Panc1 (cell line): ENCODE measurements around the gene MACROD2. TPM values are rescaled to one million over a fixed set of nuclear protein-coding genes. Genes with fewer than 3 reads are reported as not detected.

ENCODE experiments used
- ATAC-seq: fragments of 200-7000 bp; cut with Tn5 transposase; 2 replicates; pipeline ENCODE4 v1.9.1; 2020; ENCODE audit warnings: mild to moderate bottlenecking, moderate library complexity
- BruUV-seq: library from RNA; stranded (reverse); fragments of 400-500 nt; replicated peaks from 2 replicates; lab custom pipeline; 2021; lab: Mats Ljungman, UMichigan
- CTCF ChIA-PET: fragments of 300-600 bp; sonication (Branson Sonifier 250); formaldehyde crosslinking; loops from one replicate; lab custom pipeline; 2022; ENCODE audit warnings: antibody characterized with exemption; lab: Charles Lee
- POLR2A ChIA-PET: fragments of 300-600 bp; sonication (Branson Sonifier 250); formaldehyde crosslinking; loops from one replicate; lab custom pipeline; 2022; ENCODE audit warnings: antibody characterized with exemption; lab: Charles Lee
- DNase-seq: peaks from one replicate; pipeline ENCODE4 v3.0.0-alpha.2; 2010; ENCODE audit warnings: low read depth, low spot score
- H3K27ac ChIP-seq: 2 replicates; pipeline ENCODE4 v1.5.1; 2011; ENCODE audit warnings: mild to moderate bottlenecking, low read length, inconsistent platforms
- H3K27me3 ChIP-seq: fragments of 200-500 bp; sonication (Bioruptor generic); 2 replicates; pipeline ENCODE4 v1.6.0; 2014; ENCODE audit warnings: low read length, inconsistent platforms; ENCODE audit not compliant: control insufficient read depth, insufficient read depth
- H3K36me3 ChIP-seq: fragments of 200-500 bp; sonication (Bioruptor generic); 2 replicates; pipeline ENCODE4 v1.5.1; 2014; ENCODE audit warnings: inconsistent platforms, mild to moderate bottlenecking, low read length, moderate library complexity; ENCODE audit not compliant: control insufficient read depth, insufficient read depth
- H3K4me1 ChIP-seq: 2 replicates; pipeline ENCODE4 v1.5.1; 2011; ENCODE audit warnings: inconsistent platforms, mild to moderate bottlenecking, low read length, moderate library complexity; ENCODE audit not compliant: control insufficient read depth, insufficient read depth
- H3K4me3 ChIP-seq, 2 experiments: 2 replicates each; pipeline ENCODE4 v1.5.1; 2011 to 2012; ENCODE audit warnings: low read depth in 2 of 2, low read length in 2 of 2, mild to moderate bottlenecking in 2 of 2, inconsistent platforms in 1 of 2, moderate library complexity in 1 of 2
- H3K9me3 ChIP-seq: fragments of 200-500 bp; sonication (Bioruptor generic); 2 replicates; pipeline ENCODE4 v1.5.1; 2014; ENCODE audit warnings: low read depth, mild to moderate bottlenecking, inconsistent platforms, low read length, moderate library complexity; ENCODE audit not compliant: control insufficient read depth, insufficient read depth
- POLR2AphosphoS5 ChIP-seq: IDR thresholded peaks from 2 replicates; pipeline ENCODE4 v1.6.1; 2012; ENCODE audit warnings: mild to moderate bottlenecking, low read depth, low read length, moderate library complexity
- SIN3A ChIP-seq: IDR thresholded peaks from 2 replicates; pipeline ENCODE4 v1.6.1; 2012; ENCODE audit warnings: low read depth, mild to moderate bottlenecking, low read length, moderate library complexity, borderline replicate concordance; ENCODE audit not compliant: insufficient read depth
- TCF7L2 ChIP-seq: IDR thresholded peaks from 2 replicates; pipeline ENCODE4 v1.6.1; 2011; ENCODE audit warnings: mild to moderate bottlenecking, low read depth, low read length, inconsistent platforms
- in situ Hi-C: cut with HindIII; loops from 2 replicates; pipeline ENCODE4 v1.10.0; 2016; ENCODE audit warnings: low sequenced_read_pairs, low pct_unique_long_range_greater_than_20kb
- intact Hi-C: fragments of 100-400 bp; cut with micrococcal nuclease; formaldehyde crosslinking; loops from one replicate; pipeline ENCODE4 v1.10.0; 2022; ENCODE audit not compliant: unreplicated experiment
- total RNA-seq: library from RNA; stranded (reverse); gene quantifications from one replicate; pipeline ENCODE4 v1.2.1, GENCODE V29; 2021; ENCODE audit not compliant: unreplicated experiment
- TF ChIP-seq, protein P1 (sequence below), 2 experiments: IDR thresholded peaks; 2 replicates each; pipeline ENCODE4 v1.6.1; 2011 to 2012; ENCODE audit warnings: low read depth in 2 of 2, control low read depth in 1 of 2, low read length in 1 of 2, mild to moderate bottlenecking in 1 of 2, moderate library complexity in 1 of 2; ENCODE audit not compliant: insufficient read depth in 1 of 2
- TF ChIP-seq, protein P2 (sequence below): fragments of 450-650 bp; IDR thresholded peaks from 2 replicates; pipeline ENCODE4 v1.5.1; 2017; ENCODE audit warnings: mild to moderate bottlenecking

MACROD2 gene
- total RNA-seq, 1 experiment from 2014 or later: 1.2 TPM

DNA sequence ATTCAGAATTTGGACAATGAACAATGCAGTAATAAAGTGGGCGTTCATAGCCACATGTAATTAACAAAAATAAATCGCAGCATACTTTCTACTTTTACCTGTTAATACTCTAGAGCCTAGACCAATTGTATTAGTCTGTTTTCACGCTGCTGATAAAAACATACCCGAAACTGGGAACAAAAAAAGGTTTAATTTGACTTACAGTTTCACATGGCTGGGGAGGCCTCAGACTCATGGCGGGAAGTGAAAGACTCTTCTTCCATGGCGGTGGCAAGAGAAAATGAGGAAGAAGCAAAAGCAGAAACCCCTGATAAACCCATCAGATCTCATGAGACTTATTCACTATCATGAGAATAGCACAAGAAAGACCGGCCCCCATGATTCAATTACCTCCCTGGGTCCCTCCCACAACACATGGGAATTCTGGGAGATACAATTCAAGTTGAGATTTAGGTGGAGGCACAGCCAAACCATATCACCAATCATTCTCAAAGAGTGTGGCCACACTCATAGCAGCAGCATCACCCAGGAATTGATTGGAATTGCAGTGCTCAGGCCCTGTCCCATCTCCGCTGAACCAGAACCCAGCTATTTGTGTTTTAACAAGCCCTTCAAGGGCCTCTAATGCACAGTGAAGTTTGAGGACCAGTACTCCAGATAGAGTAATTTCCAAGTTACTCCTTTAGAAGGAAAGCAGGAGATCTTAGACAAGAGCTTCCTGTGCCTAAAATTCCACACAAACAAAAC is 1927.9 kb downstream of the MACROD2 start:
- H3K9me3 ChIP-seq: no peaks in the 10 kb centered on the region
- in situ Hi-C loops (no loop called here), intact Hi-C loops (no loop called here)
- DNase-seq: no peak
- H3K4me3 ChIP-seq: no peak overlapping the region
- no peak for TF ChIP-seq TCF7L2
- TF ChIP-seq SIN3A: no peak
- TF ChIP-seq, protein P1, sequence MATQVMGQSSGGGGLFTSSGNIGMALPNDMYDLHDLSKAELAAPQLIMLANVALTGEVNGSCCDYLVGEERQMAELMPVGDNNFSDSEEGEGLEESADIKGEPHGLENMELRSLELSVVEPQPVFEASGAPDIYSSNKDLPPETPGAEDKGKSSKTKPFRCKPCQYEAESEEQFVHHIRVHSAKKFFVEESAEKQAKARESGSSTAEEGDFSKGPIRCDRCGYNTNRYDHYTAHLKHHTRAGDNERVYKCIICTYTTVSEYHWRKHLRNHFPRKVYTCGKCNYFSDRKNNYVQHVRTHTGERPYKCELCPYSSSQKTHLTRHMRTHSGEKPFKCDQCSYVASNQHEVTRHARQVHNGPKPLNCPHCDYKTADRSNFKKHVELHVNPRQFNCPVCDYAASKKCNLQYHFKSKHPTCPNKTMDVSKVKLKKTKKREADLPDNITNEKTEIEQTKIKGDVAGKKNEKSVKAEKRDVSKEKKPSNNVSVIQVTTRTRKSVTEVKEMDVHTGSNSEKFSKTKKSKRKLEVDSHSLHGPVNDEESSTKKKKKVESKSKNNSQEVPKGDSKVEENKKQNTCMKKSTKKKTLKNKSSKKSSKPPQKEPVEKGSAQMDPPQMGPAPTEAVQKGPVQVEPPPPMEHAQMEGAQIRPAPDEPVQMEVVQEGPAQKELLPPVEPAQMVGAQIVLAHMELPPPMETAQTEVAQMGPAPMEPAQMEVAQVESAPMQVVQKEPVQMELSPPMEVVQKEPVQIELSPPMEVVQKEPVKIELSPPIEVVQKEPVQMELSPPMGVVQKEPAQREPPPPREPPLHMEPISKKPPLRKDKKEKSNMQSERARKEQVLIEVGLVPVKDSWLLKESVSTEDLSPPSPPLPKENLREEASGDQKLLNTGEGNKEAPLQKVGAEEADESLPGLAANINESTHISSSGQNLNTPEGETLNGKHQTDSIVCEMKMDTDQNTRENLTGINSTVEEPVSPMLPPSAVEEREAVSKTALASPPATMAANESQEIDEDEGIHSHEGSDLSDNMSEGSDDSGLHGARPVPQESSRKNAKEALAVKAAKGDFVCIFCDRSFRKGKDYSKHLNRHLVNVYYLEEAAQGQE (IDR thresholded peaks at IDR 0.05; ENCODE audit: insufficient read depth in 1 of 2, low read depth in 2 of 2, low read length in 1 of 2): no peak
- TF ChIP-seq, protein P2, sequence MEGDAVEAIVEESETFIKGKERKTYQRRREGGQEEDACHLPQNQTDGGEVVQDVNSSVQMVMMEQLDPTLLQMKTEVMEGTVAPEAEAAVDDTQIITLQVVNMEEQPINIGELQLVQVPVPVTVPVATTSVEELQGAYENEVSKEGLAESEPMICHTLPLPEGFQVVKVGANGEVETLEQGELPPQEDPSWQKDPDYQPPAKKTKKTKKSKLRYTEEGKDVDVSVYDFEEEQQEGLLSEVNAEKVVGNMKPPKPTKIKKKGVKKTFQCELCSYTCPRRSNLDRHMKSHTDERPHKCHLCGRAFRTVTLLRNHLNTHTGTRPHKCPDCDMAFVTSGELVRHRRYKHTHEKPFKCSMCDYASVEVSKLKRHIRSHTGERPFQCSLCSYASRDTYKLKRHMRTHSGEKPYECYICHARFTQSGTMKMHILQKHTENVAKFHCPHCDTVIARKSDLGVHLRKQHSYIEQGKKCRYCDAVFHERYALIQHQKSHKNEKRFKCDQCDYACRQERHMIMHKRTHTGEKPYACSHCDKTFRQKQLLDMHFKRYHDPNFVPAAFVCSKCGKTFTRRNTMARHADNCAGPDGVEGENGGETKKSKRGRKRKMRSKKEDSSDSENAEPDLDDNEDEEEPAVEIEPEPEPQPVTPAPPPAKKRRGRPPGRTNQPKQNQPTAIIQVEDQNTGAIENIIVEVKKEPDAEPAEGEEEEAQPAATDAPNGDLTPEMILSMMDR: no peak
- no peak for TF ChIP-seq POLR2AphosphoS5
- no peak for ATAC-seq
- BruUV-seq: no TSS peak
- no peaks in the 10 kb centered on the region for H3K4me1 ChIP-seq
- ChIA-PET POLR2A (no interaction called here), CTCF (no interaction called here)
- H3K27me3 ChIP-seq: no peaks in the 10 kb centered on the region
- no peak overlapping the region for H3K27ac ChIP-seq
- no peaks in the 10 kb centered on the region for H3K36me3 ChIP-seq

DNA sequence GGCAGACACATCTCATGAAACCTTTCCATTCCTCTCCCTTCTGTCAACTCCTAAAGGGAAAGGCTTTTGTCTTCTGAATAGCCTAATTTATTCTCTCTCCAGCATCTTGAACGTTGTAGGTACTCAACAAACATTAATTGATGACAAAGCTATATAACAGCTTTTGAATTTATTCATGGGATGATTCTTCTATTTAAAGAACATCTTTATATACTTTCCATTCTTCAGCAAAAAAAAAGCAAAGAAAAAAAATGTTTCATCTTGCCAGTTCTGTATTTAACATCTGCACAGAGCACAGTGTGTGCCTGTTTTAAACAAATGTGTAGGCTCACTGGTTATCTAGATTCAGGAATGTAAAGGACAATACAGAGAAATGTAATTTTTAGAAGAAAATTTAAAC is 1929.2 kb downstream of the MACROD2 start:
- Histone ChIP-seq H3K36me3 (no peaks in the 10 kb centered on the region), H3K27ac (no peak overlapping the region), H3K9me3 (no peaks in the 10 kb centered on the region), H3K4me1 (no peaks in the 10 kb centered on the region), H3K4me3 (no peak overlapping the region), H3K27me3 (no peaks in the 10 kb centered on the region)
- intact Hi-C loops: no loop called here
- BruUV-seq: no TSS peak
- TF ChIP-seq SIN3A (no peak), POLR2AphosphoS5 (no peak), TCF7L2 (no peak)
- TF ChIP-seq, protein P1 (IDR thresholded peaks at IDR 0.05; ENCODE audit: insufficient read depth in 1 of 2, low read depth in 2 of 2, low read length in 1 of 2): no peak
- TF ChIP-seq, protein P2: no peak
- ATAC-seq: no peak
- CTCF ChIA-PET: no interaction called here
- in situ Hi-C loops: no loop called here
- DNase-seq: no peak
- POLR2A ChIA-PET: no interaction called here
